ENCODE measurements around the gene IL32. TPM values are rescaled to one million over a fixed set of nuclear protein-coding genes. Genes with fewer than 3 reads are reported as not detected.
A peak's percentile ranks its signal among the peaks of the same experiment; 100 is the strongest.

IL32 gene
- total and polyA plus RNA-seq, 8 donors = 59.4 to 310 (median 65.5) TPM

- Histone ChIP-seq H3K9me3 (no peaks in the 10 kb centered on the region), H3K4me3 (no peak overlapping the region), H3K27ac (no peak overlapping the region), H3K4me1 (peaks cover 12 to 25% of the 10 kb centered on the region in 2 donors), H3K27me3 (peaks cover 0 to 5% of the 10 kb centered on the region in 2 donors), H3K36me3 (peaks cover 0 to 46% of the 10 kb centered on the region in 2 donors)
- DNase-seq = peak in 1 of 4 donors; percentile 45
- intact Hi-C loops (cut with DNase I) = no loop called here
- no peak for ATAC-seq
- no peak for TF ChIP-seq CTCF (IDR thresholded peaks at IDR 0.05)
These were observed 49.6 kb downstream of the IL32 start for GRCh38 chr16:3115003-3115402.

DNA sequence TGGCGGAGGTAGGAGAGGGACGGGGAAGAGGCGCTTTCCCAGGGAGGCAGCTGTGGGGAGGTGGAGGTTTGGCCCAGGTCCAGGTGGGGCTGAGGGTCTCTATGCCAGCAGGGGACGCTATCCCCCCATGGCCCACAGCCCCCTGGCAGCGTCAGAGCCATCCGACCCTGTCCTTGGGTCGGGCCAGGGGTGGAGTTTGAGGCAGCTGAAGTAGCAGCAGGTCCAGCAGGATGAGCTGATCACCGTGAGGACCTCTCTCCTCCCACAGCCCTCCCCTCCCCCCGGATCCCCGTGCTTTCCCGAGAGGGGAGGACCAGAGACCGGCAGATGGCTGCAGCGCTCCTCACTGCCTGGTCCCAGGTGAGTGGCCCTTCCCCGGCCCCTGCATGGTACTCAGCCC lies 50.1 kb downstream of the IL32 start:
- Histone ChIP-seq H3K27me3 (peaks cover 0 to 5% of the 10 kb centered on the region in 2 donors), H3K4me1 (peaks cover 12 to 25% of the 10 kb centered on the region in 2 donors), H3K27ac (no peak overlapping the region), H3K4me3 (no peak overlapping the region), H3K9me3 (no peaks in the 10 kb centered on the region), H3K36me3 (peaks cover 0 to 50% of the 10 kb centered on the region in 2 donors)
- DNase-seq = no peak
- no peak for TF ChIP-seq CTCF (IDR thresholded peaks at IDR 0.05)
- intact Hi-C loops (cut with DNase I) = no loop called here
- no peak for ATAC-seq

DNA sequence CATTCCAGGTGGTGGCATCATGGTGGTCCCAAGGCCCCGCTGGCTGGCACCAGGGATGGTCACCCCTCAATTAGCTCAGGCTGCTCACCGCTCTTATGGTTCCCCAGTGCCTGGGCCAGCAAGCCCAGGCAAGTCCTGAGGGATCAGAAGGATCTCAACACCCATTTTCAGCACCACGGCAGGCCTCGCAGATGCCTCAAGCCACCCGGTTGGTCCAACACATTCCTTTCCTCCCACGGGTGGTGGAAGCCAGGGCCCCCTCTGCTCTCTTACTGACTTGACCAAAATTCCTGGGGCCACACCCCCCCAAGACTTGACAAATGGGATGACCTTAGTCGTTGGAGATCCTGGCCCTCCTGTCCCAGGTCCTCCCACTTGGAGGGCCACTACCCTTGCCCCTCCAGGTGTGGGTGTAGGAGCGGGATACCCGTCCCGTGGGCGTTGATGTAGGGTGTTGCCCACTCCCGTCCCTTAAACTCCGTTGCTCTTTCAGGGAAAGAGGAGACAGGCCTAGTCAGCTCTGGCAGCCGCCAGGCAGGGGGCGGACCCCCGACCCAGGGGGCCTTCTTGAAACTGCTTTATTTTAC lies 52.9 kb downstream of the IL32 start:
- ATAC-seq = no peak
- no peaks in the 10 kb centered on the region for H3K27me3 ChIP-seq
- DNase-seq = peak in 1 of 4 donors; percentile 55
- intact Hi-C loops (cut with DNase I) = no loop called here
- no peak overlapping the region for H3K27ac ChIP-seq
- TF ChIP-seq CTCF (IDR thresholded peaks at IDR 0.05) = no peak
- peaks cover 9 to 13% of the 10 kb centered on the region in 2 donors for H3K4me1 ChIP-seq
- H3K36me3 ChIP-seq = peaks cover 0 to 55% of the 10 kb centered on the region in 2 donors
- no peak overlapping the region for H3K4me3 ChIP-seq
- H3K9me3 ChIP-seq = no peaks in the 10 kb centered on the region

DNA sequence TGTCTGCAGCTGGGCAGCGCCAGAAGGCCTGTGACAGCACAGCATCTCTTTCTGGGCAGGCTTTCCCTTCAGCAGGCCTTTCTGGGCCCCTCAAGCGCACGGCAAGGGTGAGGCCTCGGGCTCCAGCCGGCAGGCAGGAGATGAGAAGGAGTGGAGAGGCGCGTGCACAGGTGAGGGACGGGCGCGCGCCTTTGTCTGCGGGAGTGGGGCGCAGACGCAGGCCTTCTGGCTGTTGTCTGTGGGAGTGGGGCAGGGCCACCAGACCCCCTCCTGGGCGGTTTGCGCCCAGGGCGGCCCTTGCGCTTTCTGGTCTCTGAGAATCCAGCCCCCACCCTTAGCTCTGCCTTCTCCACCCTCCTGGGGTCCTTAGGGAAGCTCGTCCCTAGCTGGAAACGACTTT lies 53.4 kb downstream of the IL32 start:
- no peak for TF ChIP-seq CTCF (IDR thresholded peaks at IDR 0.05)
- intact Hi-C loops (cut with DNase I) = no loop called here
- no peak for ATAC-seq

More for the DNA sequence above, 53.4 kb downstream of the IL32 start:
- H3K9me3 ChIP-seq = no peaks in the 10 kb centered on the region
- peaks cover 9 to 12% of the 10 kb centered on the region in 2 donors for H3K4me1 ChIP-seq
- peak in 1 of 4 donors; percentile 63 for DNase-seq
- H3K27me3 ChIP-seq = no peaks in the 10 kb centered on the region
- peaks cover 0 to 55% of the 10 kb centered on the region in 2 donors for H3K36me3 ChIP-seq
- H3K4me3 ChIP-seq = no peak overlapping the region
- no peak overlapping the region for H3K27ac ChIP-seq

Other genes with a start within 250 kb of the IL32 start
- gene PRSS21, start 248.4 kb upstream of the IL32 start, total RNA-seq = 1 to 10 TPM in 1 of 2 donors, under 1 TPM in 1; 0.90 to 2.5 TPM
- under 1 TPM in 4 of 6 donors, not detected in 2; 0.25 to 0.38 (median 0.28) TPM for gene PRSS21, start 248.4 kb upstream of the IL32 start, polyA plus RNA-seq (ENCODE audit: insufficient read length in 6 of 6)
- 1 to 10 TPM in 1 of 2 donors, under 1 TPM in 1; 0.61 to 1.4 TPM for gene ZG16B, start 235.3 kb upstream of the IL32 start, total RNA-seq
- 1 to 10 TPM in 1 of 6 donors, under 1 TPM in 5; 0.27 to 1.2 (median 0.55) TPM for gene ZG16B, start 235.3 kb upstream of the IL32 start, polyA plus RNA-seq (ENCODE audit: insufficient read length in 6 of 6)
- gene PRSS22, start 207.5 kb upstream of the IL32 start, total RNA-seq = 10 to 100 TPM; 15.7 to 16.7 TPM
- gene PRSS22, start 207.5 kb upstream of the IL32 start, polyA plus RNA-seq (ENCODE audit: insufficient read length in 6 of 6) = 10 to 100 TPM; 11.9 to 17.3 (median 14.8) TPM
- 10 to 100 TPM; 22.1 to 22.4 TPM for gene FLYWCH2, start 182.4 kb upstream of the IL32 start, total RNA-seq
- 10 to 100 TPM; 15.6 to 24.5 (median 19.2) TPM for gene FLYWCH2, start 182.4 kb upstream of the IL32 start, polyA plus RNA-seq (ENCODE audit: insufficient read length in 6 of 6)
- gene FLYWCH1, start 153.7 kb upstream of the IL32 start, total RNA-seq = 10 to 100 TPM; 29.3 to 29.4 TPM
- 10 to 100 TPM; 17.2 to 42.9 (median 23.0) TPM for gene FLYWCH1, start 153.7 kb upstream of the IL32 start, polyA plus RNA-seq (ENCODE audit: insufficient read length in 6 of 6)
- not detected for gene KREMEN2, start 101.4 kb upstream of the IL32 start, total RNA-seq
- under 1 TPM in 5 of 6 donors, not detected in 1; 0.17 to 0.36 (median 0.20) TPM for gene KREMEN2, start 101.4 kb upstream of the IL32 start, polyA plus RNA-seq (ENCODE audit: insufficient read length in 6 of 6)
- gene PAQR4, start 96.3 kb upstream of the IL32 start, total RNA-seq = 10 to 100 TPM; 17.2 to 20.1 TPM
- gene PAQR4, start 96.3 kb upstream of the IL32 start, polyA plus RNA-seq (ENCODE audit: insufficient read length in 6 of 6) = 10 to 100 TPM in 5 of 6 donors, 1 to 10 TPM in 1; 9.5 to 16.1 (median 13.8) TPM
- gene PKMYT1, start 85.2 kb upstream of the IL32 start, total RNA-seq = 10 to 100 TPM; 13.9 to 14.3 TPM
- 10 to 100 TPM; 15.9 to 21.8 (median 18.6) TPM for gene PKMYT1, start 85.2 kb upstream of the IL32 start, polyA plus RNA-seq (ENCODE audit: insufficient read length in 6 of 6)
- 1 to 10 TPM in 1 of 2 donors, under 1 TPM in 1; 0.85 to 2.2 TPM for gene CLDN9, start 52.7 kb upstream of the IL32 start, total RNA-seq
- 1 to 10 TPM; 5.0 to 6.5 (median 6.0) TPM for gene CLDN9, start 52.7 kb upstream of the IL32 start, polyA plus RNA-seq (ENCODE audit: insufficient read length in 6 of 6)
- gene CLDN6, start 47.5 kb upstream of the IL32 start, total RNA-seq = 1 to 10 TPM in 1 of 2 donors, not detected in 1; 2.3 TPM
- gene CLDN6, start 47.5 kb upstream of the IL32 start, polyA plus RNA-seq (ENCODE audit: insufficient read length in 6 of 6) = 100 to 1,000 TPM in 5 of 6 donors, 10 to 100 TPM in 1; 95.0 to 140 (median 116) TPM
- 100 to 1,000 TPM; 118 to 126 TPM for gene TNFRSF12A, start 45.3 kb upstream of the IL32 start, total RNA-seq
- gene TNFRSF12A, start 45.3 kb upstream of the IL32 start, polyA plus RNA-seq (ENCODE audit: insufficient read length in 6 of 6) = 1 to 10 TPM; 2.6 to 5.4 (median 4.2) TPM
- 10 to 100 TPM; 45.4 to 66.6 TPM for gene HCFC1R1, start 41.7 kb upstream of the IL32 start, total RNA-seq
- 10 to 100 TPM; 25.1 to 37.6 (median 31.9) TPM for gene HCFC1R1, start 41.7 kb upstream of the IL32 start, polyA plus RNA-seq (ENCODE audit: insufficient read length in 6 of 6)
- gene THOC6, start 41.6 kb upstream of the IL32 start, total RNA-seq = 10 to 100 TPM; 24.0 to 38.7 TPM
- gene THOC6, start 41.6 kb upstream of the IL32 start, polyA plus RNA-seq (ENCODE audit: insufficient read length in 6 of 6) = 10 to 100 TPM; 23.9 to 34.8 (median 26.9) TPM
- gene BICDL2, start 28.7 kb upstream of the IL32 start, total RNA-seq = 10 to 100 TPM; 10.8 to 18.1 TPM
- 1 to 10 TPM; 2.5 to 5.5 (median 3.2) TPM for gene BICDL2, start 28.7 kb upstream of the IL32 start, polyA plus RNA-seq (ENCODE audit: insufficient read length in 6 of 6)
- gene MMP25, start 19.1 kb upstream of the IL32 start, total RNA-seq = 10 to 100 TPM in 1 of 2 donors, 1 to 10 TPM in 1; 2.4 to 91.9 TPM
- 1 to 10 TPM; 1.8 to 3.5 (median 2.2) TPM for gene MMP25, start 19.1 kb upstream of the IL32 start, polyA plus RNA-seq (ENCODE audit: insufficient read length in 6 of 6)
- gene ZSCAN10, start 33.7 kb downstream of the IL32 start, total RNA-seq = not detected
- gene ZSCAN10, start 33.7 kb downstream of the IL32 start, polyA plus RNA-seq (ENCODE audit: insufficient read length in 6 of 6) = under 1 TPM in 1 of 6 donors, not detected in 5; 0.13 TPM
- 10 to 100 TPM in 1 of 2 donors, 1 to 10 TPM in 1; 9.7 to 11.8 TPM for gene ZNF205, start 46.9 kb downstream of the IL32 start, total RNA-seq
- 10 to 100 TPM; 13.3 to 17.6 (median 17.1) TPM for gene ZNF205, start 46.9 kb downstream of the IL32 start, polyA plus RNA-seq (ENCODE audit: insufficient read length in 6 of 6)
- 10 to 100 TPM in 1 of 2 donors, 1 to 10 TPM in 1; 8.4 to 12.0 TPM for gene ZNF213, start 69.4 kb downstream of the IL32 start, total RNA-seq
- 10 to 100 TPM; 11.5 to 17.8 (median 14.0) TPM for gene ZNF213, start 69.4 kb downstream of the IL32 start, polyA plus RNA-seq (ENCODE audit: insufficient read length in 6 of 6)
- not detected for gene OR1F1, start 122.6 kb downstream of the IL32 start, total RNA-seq
- not detected for gene OR1F1, start 122.6 kb downstream of the IL32 start, polyA plus RNA-seq (ENCODE audit: insufficient read length in 6 of 6)
- 10 to 100 TPM in 1 of 2 donors, 1 to 10 TPM in 1; 6.7 to 10.5 TPM for gene ZNF200, start 169.5 kb downstream of the IL32 start, total RNA-seq
- gene ZNF200, start 169.5 kb downstream of the IL32 start, polyA plus RNA-seq (ENCODE audit: insufficient read length in 6 of 6) = 10 to 100 TPM; 12.3 to 15.0 (median 13.1) TPM
- 10 to 100 TPM in 1 of 2 donors, 1 to 10 TPM in 1; 2.4 to 21.4 TPM for gene MEFV, start 191.0 kb downstream of the IL32 start, total RNA-seq
- gene MEFV, start 191.0 kb downstream of the IL32 start, polyA plus RNA-seq (ENCODE audit: insufficient read length in 6 of 6) = under 1 TPM; 0.43 to 0.98 (median 0.58) TPM
- gene ZNF263, start 217.9 kb downstream of the IL32 start, total RNA-seq = 10 to 100 TPM; 18.5 to 18.9 TPM
- gene ZNF263, start 217.9 kb downstream of the IL32 start, polyA plus RNA-seq (ENCODE audit: insufficient read length in 6 of 6) = 10 to 100 TPM; 46.2 to 54.0 (median 51.2) TPM
- gene TIGD7, start 239.8 kb downstream of the IL32 start, total RNA-seq = 1 to 10 TPM; 3.4 to 6.3 TPM
- 10 to 100 TPM; 11.2 to 14.8 (median 12.5) TPM for gene TIGD7, start 239.8 kb downstream of the IL32 start, polyA plus RNA-seq (ENCODE audit: insufficient read length in 6 of 6)
- gene ZNF75A, start 239.9 kb downstream of the IL32 start, total RNA-seq = 10 to 100 TPM; 20.3 to 26.8 TPM
- gene ZNF75A, start 239.9 kb downstream of the IL32 start, polyA plus RNA-seq (ENCODE audit: insufficient read length in 6 of 6) = 10 to 100 TPM; 50.6 to 65.3 (median 53.0) TPM